Measurements from ENCODE around the gene HADHA.

The HADHA gene

GRCh38 chr2:26243470-26244308, 743 bp downstream of the HADHA start:
- Histone ChIP-seq H3K36me3 (ENCODE audit: insufficient read depth, low read length) (peaks cover 1% of the 10 kb centered on the region; the same call in 1 of the 2 replicates), H3K9me3 (ENCODE audit: low read length) (no peaks in the 10 kb centered on the region), H3F3A (ENCODE audit: insufficient read depth, low read length) (no peaks in the 10 kb centered on the region), H3K79me2 (ENCODE audit: insufficient read depth, low read length) (peaks cover 68% of the 10 kb centered on the region), H3K27me3 (ENCODE audit: insufficient read depth, low read length) (no peaks in the 10 kb centered on the region), H3K4me2 (ENCODE audit: low read length) (peak overlapping the region; percentile 89), H3K27ac (ENCODE audit: low read depth, low read length, poor library complexity, severe bottlenecking) (peak overlapping the region; percentile 79), H2AFZ (ENCODE audit: low read length) (no peak overlapping the region), H4K20me1 (ENCODE audit: insufficient read depth, low read length) (no peaks in the 10 kb centered on the region), H3K9me2 (ENCODE audit: low read depth, low read length) (no peaks in the 10 kb centered on the region), H3K4me3 (ENCODE audit: low read depth, low read length, poor library complexity, severe bottlenecking) (peak overlapping the region; percentile 87), H3K4me1 (ENCODE audit: insufficient read depth, low read length, severe bottlenecking) (peaks cover 51% of the 10 kb centered on the region), H3K9ac (ENCODE audit: low read length) (peak overlapping the region; percentile 92)
- TF ChIP-seq CTCF (IDR thresholded peaks at IDR 0.05; ENCODE audit: low read length): no peak
- no peak for TF ChIP-seq EZH2 (IDR thresholded peaks at IDR 0.05; ENCODE audit: borderline replicate concordance, low read length)

GRCh38 chr2:26241928-26242436, 2.5 kb downstream of the HADHA start:
- H2AFZ ChIP-seq (ENCODE audit: low read length): no peak overlapping the region
- H3K4me3 ChIP-seq (ENCODE audit: low read depth, low read length, poor library complexity, severe bottlenecking): peak overlapping the region; percentile 87
- H3K27me3 ChIP-seq (ENCODE audit: insufficient read depth, low read length): no peaks in the 10 kb centered on the region
- H3F3A ChIP-seq (ENCODE audit: insufficient read depth, low read length): no peaks in the 10 kb centered on the region
- peaks cover 44% of the 10 kb centered on the region for H3K4me1 ChIP-seq (ENCODE audit: insufficient read depth, low read length, severe bottlenecking)
- no peaks in the 10 kb centered on the region for H4K20me1 ChIP-seq (ENCODE audit: insufficient read depth, low read length)
- H3K36me3 ChIP-seq (ENCODE audit: insufficient read depth, low read length): peaks cover 17% of the 10 kb centered on the region
- H3K79me2 ChIP-seq (ENCODE audit: insufficient read depth, low read length): peaks cover 52% of the 10 kb centered on the region
- peak overlapping the region; percentile 92; the same call in 1 of the 2 replicates for H3K9ac ChIP-seq (ENCODE audit: low read length)
- peak overlapping the region; percentile 89 for H3K4me2 ChIP-seq (ENCODE audit: low read length)
- TF ChIP-seq CTCF (IDR thresholded peaks at IDR 0.05; ENCODE audit: low read length) (no peak), EZH2 (IDR thresholded peaks at IDR 0.05; ENCODE audit: borderline replicate concordance, low read length) (no peak)
- H3K9me2 ChIP-seq (ENCODE audit: low read depth, low read length): no peaks in the 10 kb centered on the region
- H3K9me3 ChIP-seq (ENCODE audit: low read length): no peaks in the 10 kb centered on the region
- peak overlapping the region; percentile 79 for H3K27ac ChIP-seq (ENCODE audit: low read depth, low read length, poor library complexity, severe bottlenecking)

- Histone ChIP-seq H3K4me3 (ENCODE audit: low read depth, low read length, poor library complexity, severe bottlenecking) (no peak overlapping the region), H3K36me3 (ENCODE audit: insufficient read depth, low read length) (peaks cover 50% of the 10 kb centered on the region)
- TF ChIP-seq CTCF (IDR thresholded peaks at IDR 0.05; ENCODE audit: low read length) (no peak), EZH2 (IDR thresholded peaks at IDR 0.05; ENCODE audit: borderline replicate concordance, low read length) (no peak)
Measured at GRCh38 chr2:26238311-26238958, 6.0 kb downstream of the HADHA start.

More at GRCh38 chr2:26238311-26238958, 6.0 kb downstream of the HADHA start:
- H3K27me3 ChIP-seq (ENCODE audit: insufficient read depth, low read length): no peaks in the 10 kb centered on the region
- H2AFZ ChIP-seq (ENCODE audit: low read length): no peak overlapping the region
- H4K20me1 ChIP-seq (ENCODE audit: insufficient read depth, low read length): no peaks in the 10 kb centered on the region
- peaks cover 28% of the 10 kb centered on the region for H3K4me1 ChIP-seq (ENCODE audit: insufficient read depth, low read length, severe bottlenecking)
- H3K79me2 ChIP-seq (ENCODE audit: insufficient read depth, low read length): peaks cover 37% of the 10 kb centered on the region
- H3K9ac ChIP-seq (ENCODE audit: low read length): no peak overlapping the region
- H3K27ac ChIP-seq (ENCODE audit: low read depth, low read length, poor library complexity, severe bottlenecking): no peak overlapping the region
- H3K9me2 ChIP-seq (ENCODE audit: low read depth, low read length): no peaks in the 10 kb centered on the region
- no peaks in the 10 kb centered on the region for H3K9me3 ChIP-seq (ENCODE audit: low read length)
- H3K4me2 ChIP-seq (ENCODE audit: low read length): no peak overlapping the region
- no peaks in the 10 kb centered on the region for H3F3A ChIP-seq (ENCODE audit: insufficient read depth, low read length)
